GM19240 (cell line): ENCODE data around the gene DPP7.

ENCODE experiments used
- DNase-seq: peaks from one replicate; pipeline ENCODE4 v3.0.0; 2011; ENCODE audit warnings: low spot score; ENCODE audit not compliant: insufficient read length

Gene DPP7

DNA sequence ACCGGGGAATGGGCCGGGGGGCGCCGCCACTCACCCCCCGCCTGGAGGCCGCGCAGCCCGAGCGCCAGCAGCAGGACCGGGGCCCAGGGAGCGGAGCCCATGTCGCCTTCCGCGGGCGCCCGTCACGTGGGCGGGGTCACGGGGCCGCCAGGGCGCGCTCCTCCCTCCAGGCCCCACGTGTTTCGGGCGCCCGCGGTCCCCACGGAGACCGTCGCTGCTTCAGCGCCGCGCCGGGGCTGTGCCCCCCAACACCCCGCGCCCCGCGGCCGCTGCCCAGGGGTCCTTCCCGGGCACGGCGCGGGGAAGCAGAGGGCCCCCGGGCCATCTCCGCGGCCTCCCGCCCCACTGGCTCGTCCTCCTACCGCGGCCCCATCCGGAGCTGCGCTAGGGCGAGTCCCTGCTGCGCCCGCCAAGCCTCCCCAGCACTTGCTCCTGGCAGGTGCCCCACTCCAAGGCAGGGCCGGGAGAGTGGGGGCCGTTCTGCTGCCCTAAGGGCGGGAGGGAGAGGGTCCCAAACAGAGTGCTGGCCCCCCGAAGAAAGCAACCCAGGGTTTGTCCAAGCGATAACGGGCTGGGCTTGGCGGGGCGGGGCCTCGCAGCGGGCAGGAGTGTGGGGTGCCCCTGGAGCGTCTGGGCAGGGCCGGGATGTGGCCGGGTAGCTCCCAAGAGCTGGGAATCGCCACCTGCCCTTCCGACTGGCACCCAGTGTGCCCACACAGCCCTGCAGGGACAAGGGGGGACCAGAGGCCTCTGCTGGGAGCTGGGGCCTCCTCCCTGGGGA lies at the start of gene DPP7:
DPP7 (minus strand) TSS at position 121 of the 781 bp plus-strand sequence; CDS start at position 101, 20 bp downstream.
- DNase-seq: peak; percentile 86

DNA sequence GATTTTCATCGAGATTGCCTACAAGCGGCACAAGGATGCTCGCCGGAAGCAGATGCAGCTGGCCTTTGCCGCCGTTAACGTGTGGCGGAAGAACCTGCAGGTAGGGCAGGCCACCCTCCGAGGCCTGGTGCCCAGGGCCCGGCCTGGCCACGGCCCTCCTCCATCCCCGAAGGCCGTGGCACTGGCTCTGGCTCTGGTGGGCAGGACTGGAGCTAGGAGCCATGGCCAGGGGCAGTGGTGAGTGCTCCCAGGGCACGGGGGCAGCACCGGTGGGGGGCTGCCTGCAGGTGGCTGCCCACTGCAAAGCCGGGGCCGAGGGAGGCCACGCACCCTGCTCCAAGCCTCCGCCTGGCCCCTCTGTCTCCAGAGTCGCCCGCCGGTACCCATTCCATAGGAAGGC lies 49.3 kb upstream of the DPP7 start:
- no peak for DNase-seq

DNA sequence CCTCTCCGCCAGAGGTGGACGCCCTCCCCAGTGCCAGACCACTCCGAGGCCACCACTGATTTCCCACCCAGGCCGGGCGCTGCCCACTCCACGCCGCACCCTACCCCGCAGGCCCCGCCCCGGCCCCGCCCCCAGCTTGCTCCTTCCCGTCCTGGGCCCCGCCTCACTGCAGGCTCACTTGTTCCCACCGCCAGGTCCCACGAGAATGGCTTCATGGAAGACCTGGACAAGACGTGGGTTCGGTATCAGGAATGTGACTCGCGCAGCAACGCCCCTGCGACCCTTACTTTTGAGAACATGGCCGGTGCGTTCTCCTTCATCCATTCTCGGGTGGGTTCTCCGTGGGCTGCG lies 48.8 kb upstream of the DPP7 start:
- DNase-seq: no peak

DNA sequence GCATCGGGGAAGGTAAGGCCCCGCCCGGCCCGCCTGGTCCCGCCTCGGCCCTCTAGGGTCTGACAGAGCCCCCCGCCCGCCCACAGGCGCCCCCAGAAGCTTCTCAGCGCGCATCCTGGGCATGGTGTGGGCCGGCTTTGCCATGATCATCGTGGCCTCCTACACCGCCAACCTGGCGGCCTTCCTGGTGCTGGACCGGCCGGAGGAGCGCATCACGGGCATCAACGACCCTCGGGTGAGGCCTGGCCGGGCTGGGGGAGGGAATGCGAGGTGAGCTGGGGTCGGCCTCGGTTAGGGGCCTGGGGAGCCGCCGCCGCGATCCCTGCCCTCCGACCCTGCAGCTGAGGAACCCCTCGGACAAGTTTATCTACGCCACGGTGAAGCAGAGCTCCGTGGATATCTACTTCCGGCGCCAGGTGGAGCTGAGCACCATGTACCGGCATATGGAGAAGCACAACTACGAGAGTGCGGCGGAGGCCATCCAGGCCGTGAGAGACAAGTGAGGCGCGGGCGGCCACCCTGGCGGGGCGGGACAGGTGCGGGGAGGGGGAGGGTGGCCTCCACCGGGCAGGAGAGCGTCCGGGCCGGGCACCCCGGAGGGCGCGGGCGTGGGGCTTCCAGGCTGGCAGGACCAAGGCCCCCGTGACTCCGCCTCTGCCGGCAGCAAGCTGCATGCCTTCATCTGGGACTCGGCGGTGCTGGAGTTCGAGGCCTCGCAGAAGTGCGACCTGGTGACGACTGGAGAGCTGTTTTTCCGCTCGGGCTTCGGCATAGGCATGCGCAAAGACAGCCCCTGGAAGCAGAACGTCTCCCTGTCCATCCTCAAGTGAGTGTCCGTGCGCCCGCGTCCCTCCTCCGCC lies 48.2 kb upstream of the DPP7 start:
- DNase-seq: no peak

DNA sequence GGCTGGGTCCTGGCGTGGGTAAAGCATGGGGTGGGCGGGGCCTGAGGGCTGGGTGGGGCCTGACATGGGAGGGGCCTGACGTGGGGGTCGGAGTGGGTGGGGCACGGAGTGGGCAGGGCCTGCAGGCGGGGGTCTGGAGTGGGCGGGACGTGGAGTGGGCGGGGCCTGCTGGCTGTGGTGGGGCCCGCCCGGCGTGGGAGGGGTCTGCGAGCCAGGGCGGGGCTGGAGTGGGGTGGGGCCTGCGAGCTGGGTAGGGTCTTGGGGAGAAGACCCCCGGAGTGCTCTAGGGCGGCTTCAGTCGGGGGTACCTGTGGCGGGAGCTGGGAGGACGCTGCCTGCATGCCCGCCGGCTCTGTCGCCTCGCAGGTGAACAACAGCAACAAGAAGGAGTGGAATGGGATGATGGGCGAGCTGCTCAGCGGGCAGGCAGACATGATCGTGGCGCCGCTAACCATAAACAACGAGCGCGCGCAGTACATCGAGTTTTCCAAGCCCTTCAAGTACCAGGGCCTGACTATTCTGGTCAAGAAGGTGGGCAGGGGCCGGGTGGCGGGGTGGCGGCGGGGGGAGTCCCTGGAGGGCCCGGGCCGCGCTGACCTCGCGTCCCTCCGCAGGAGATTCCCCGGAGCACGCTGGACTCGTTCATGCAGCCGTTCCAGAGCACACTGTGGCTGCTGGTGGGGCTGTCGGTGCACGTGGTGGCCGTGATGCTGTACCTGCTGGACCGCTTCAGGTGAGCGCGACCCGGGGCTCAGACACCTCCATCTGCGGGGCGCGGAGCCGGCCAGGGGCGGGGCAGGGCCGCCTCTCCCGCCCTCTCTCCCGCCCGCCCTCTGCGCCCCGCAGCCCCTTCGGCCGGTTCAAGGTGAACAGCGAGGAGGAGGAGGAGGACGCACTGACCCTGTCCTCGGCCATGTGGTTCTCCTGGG lies 47.3 kb upstream of the DPP7 start:
- no peak for DNase-seq

DNA sequence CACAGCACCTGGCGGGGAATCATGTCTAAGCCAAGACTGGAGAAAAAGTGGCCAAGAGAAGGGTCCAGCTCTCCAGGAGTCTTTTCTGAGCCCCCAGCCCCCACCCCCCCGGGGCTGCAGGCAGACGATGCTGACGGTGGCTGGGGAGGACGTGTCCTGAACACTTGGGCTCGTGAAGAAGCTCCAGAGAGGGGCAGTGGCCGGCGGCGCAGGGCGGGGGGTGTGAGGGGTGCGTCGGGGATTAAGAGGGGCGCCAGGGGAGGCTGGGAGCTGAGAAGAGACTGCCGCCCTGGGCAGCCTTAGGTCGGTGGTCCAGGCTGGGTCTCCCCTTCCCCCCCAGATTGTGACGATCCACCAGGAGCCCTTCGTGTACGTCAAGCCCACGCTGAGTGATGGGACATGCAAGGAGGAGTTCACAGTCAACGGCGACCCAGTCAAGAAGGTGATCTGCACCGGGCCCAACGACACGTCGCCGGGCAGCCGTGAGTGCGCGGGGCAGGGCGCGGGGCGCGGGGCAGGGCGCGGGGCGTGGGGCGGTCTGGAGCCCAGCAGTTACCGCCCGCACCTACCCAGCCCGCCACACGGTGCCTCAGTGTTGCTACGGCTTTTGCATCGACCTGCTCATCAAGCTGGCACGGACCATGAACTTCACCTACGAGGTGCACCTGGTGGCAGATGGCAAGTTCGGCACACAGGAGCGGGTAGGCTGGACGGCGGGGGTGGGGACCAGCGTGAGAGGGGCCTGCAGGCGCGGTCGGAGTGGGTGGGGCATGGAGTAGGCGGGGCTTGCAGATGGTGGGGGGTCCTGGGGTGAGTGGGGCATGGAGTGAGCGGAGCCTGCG lies 46.4 kb upstream of the DPP7 start:
- no peak for DNase-seq

DNA sequence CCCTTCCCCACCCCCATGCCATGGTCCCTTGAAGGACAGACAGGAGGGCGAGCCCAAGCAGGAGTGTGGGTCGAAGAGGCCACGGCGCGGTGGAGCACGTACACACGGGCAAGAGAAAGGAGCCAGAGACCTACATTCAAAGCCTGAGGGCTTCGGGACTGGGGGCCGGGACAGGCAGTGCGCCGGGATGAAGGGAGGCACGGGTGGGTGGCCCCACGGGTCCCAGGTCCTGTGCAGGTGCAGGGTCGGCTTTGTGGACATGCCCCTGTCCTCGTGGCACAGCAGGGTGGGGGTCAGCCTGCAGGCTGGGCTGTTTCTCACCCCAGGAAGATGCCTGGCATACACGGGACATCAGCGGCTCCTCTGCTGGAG lies 45.5 kb upstream of the DPP7 start:
- no peak for DNase-seq

DNA sequence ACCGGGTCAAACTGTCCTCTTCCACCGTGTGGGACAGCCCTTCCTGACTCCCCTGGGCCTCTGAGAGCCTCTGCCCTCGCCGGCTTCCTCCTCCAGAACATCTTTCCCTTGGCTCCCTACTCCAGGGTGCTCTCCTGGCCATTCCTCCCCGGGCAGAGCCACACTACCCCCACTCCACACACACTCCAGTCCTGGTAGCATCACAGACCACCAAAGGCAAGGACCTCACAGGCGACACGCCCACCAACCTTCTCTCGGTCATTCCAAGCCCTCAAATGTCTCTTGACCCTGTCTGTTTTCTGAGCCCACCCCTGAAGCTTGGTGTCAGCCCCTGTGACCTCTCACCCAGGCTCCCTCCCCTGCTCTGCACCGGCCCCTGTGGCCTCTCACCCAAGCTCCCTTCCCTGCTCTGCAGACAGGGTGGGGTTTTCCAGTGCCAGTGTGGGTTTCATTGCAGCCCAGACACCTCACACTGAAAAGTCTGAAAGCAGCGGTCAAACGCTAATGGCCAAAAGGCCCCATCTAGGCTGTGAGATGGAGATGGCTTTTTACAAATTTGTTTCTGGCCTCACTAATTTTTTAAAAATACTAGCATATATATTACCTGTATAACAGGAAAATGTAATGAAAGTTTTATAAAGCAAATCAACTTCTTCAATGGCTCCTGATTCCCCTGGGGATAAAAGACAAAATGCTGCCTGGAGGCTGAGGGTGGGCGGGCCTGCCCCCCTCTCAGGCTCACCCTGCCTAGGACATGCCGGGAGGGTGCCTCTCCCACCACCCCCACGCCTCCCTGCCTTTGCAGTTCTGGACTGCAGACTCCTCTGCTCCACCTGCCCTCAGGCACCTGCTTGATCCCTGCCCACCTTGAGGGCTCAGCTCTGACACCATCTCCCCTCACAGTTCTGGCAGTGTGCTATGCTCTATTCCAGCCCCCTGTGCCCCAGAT lies 44.8 kb upstream of the DPP7 start:
- DNase-seq: no peak

DNA sequence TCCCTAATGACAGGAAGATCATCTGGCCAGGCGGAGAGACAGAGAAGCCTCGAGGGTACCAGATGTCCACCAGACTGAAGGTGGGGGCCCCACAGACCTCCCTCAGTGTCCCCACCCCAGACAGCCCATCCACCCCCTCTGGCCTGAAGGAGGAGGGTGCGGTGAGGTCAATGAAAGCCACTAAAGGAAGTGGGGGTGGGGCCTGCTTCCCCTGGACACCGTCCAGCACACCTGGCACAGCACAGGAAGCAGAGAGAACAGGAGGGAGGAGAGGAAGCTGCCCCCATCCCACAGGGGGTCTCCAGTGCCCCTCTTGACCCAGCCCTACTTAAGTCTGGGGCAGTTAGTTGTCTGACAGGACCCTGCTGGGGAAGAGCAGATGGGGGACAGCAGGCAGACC lies 44.1 kb upstream of the DPP7 start:
- DNase-seq: no peak

DNA sequence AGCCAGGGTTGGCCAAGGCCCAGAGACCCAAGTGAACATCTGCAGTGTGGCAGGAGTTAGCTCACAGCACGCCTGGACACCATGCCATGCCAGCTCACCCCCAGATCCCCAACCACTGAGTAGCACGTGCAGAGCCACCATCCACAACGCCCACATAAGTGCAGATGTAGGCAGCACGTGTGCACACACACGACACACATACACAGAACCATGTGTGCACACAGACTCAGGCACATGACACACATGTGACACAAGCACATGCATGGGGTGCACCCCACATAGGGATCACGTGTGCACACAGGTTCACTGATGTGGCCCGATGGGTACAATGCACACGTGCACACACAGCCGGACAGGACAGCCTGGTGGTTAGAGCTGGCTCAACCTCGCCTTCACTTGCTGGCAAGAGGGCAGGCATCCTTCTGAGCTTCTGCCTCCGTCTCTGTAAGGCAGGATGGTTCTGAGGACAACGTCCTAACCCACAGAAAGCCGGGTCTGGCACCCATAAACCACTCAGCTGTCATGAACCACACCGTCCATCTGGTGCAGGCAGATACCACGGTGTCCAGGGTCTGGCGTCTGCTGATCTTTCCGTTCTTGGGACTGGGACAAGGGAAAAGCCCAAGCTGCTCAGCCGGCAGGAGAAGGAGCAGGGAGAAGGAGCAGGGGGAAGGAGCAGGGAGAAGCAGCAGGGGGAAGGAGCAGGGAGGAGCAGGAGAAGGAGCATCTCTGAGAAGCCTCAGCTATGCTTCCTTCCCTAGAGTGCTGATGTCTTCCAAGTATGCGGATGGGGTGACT lies 43.3 kb upstream of the DPP7 start:
- DNase-seq: no peak

DNA sequence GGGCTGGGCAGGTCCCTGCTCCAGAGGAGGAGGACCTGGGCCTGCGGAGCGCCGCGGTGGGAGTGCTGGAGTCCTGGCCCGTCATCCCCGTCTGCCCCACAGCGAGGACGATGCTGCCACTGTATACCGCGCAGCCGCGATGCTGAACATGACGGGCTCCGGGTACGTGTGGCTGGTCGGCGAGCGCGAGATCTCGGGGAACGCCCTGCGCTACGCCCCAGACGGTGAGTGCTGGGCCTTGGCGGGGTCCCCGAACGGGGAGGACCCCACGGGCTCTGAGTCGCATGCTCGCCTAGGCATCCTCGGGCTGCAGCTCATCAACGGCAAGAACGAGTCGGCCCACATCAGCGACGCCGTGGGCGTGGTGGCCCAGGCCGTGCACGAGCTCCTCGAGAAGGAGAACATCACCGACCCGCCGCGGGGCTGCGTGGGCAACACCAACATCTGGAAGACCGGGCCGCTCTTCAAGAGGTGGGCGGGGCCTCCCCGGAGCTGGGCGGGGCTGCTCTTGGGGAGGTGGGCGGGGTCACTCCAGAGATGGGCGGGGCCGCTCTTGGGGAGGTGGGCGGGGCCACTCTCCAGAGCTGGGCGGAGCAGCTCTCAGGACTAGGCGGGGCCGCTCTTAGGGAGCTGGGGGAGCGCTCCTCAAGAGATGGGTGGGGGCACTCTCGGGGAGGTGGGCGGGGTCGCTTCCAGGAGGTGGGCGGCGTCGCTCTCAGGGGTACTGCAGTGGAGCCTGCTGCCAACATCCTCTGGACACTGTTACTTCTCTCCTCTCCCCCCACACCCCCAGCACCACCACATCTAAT lies 42.2 kb upstream of the DPP7 start:
- no peak for DNase-seq

DNA sequence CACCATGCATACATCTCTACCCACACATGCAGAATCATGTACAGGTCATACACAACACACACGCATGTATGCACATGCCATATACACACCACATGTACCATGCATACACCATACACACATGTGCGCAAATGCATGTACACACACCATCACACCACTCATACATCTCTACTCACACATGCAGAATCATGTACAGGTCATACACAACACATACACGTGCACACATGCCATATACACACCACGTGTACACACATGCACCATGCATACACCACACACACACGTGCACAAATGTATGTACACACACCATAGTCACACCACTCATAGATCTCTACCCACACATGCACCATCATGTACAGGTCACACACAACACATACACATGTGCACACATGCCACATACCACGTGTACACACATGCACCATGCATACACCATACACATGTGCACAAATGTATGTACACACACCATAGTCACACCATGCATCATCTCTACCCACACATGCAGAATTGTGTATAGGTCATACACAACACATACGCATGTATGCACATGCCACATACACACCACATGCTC lies 38.4 kb upstream of the DPP7 start:
- DNase-seq: no peak

DNA sequence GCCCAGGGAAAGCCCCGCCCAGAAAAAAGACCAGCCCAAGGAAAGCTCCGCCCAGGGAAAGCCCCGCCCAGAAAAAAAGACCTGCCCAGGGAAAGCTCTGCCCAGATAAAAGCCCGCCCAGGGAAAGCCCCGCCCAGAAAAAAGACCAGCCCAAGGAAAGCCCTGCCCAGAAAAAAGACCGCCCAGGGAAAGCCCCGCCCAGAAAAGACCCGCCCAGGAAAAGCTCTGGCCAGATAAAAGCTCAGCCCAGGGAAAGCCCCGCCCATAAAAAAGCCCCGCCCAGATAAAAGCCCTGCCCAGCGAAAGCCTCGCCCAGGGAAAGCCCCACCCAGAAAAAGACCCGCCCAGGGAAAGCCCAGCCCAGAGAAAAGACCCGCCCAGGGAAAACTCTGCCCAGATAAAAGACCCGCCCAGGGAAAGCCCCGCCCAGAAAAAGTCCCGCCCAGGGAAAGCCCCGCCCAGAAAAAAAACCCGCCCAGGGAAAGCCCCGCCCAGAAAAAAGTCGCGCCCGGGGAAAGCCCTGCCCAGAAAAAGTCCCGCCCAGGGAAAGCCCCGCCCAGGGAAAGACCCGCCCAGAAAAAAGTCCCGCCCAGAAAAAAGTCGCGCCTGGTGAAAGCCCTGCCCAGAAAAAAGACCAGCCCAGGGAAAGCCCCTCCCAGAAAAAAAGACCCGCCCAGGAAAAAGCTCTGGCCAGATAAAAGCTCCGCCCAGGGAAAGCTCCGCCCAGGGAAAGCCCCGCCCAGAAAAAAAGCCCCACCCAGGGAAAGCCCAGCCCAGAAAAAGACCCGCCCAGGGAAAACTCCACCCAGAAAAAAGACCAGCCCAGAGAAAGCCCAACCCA lies 36.3 kb upstream of the DPP7 start:
- DNase-seq: peak; percentile 88

DNA sequence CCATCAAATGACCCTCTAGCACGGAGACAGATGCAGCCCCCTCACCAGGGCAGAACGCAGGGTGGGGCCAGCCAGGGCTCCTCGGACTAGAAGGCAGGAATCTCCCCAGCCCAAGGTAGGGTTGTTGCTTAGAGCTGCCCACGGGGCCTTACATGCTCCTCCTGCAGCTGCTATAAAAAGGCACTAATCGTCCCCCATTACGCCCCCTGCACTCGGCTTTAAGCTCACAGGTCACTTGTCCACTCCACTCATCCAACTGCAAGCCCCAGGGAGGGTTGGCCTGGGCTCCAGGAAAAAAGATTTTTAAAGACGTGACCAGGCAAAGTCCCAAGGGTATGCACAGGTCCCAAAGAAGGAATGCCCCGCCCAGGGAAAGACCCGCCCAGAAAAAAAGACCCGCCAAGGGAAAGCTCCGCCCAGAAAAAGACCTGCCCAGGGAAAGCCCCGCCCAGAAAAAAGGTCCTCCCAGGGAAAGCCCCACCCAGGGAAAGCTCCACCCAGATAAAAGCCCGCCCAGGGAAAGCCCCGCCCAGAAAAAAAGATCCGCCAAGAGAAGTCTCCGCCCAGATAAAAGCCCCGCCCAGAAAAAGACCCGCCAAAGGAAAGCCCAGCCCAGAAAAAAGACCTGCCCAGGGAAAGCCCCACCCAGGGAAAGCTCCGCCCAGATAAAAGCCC lies 35.5 kb upstream of the DPP7 start:
- DNase-seq: peak; percentile 79

DNA sequence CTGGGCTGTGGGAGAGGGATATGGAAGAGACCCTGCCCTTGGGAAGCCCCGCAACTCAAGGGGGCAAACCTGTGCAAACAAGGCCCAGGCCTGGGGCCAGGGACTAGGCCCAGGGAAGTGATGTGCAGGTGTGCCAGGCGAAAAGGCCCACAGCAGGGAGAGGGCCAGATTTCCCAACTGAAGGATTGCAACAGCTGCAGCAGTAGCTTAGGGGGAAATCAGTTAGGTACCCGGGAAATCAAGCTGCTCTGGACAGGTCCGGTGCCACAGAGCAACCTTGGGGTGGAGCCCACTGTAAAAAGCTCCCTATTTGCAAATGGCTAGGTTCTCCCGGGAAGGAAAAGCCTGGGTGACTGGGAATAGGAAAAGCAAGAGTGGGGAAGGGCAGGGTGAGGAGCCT lies 34.8 kb upstream of the DPP7 start:
- no peak for DNase-seq

DNA sequence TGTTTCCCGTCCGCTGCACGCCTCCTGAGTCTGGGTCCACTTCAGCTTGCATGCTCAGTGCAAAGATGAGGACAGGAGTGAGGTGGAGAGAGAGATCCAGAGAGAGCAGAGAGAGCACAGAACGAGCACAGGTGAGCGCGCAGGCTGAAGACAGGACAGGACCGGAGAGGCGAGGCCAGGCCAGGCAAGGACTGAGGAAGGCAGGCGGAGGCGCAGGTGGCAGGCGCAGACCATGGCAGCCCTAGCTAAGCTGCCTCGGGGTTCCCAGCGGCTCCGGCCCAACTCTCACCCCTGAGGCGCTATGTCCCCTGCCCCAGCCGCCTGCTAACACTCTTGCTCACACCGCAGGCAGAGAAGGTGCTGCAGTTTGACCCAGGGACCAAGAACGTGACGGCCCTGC lies 34.1 kb upstream of the DPP7 start:
- no peak for DNase-seq
